Fibroblast of skin of left biceps (primary cell): ENCODE measurements around the gene ADAMTS14.

Source experiments
- DNase-seq, 2 experiments: peaks; one replicate each; pipeline ENCODE4 v3.0.0-alpha.2; 2013; ENCODE audit warnings: low read depth in 2 of 2

ADAMTS14 gene

DNA sequence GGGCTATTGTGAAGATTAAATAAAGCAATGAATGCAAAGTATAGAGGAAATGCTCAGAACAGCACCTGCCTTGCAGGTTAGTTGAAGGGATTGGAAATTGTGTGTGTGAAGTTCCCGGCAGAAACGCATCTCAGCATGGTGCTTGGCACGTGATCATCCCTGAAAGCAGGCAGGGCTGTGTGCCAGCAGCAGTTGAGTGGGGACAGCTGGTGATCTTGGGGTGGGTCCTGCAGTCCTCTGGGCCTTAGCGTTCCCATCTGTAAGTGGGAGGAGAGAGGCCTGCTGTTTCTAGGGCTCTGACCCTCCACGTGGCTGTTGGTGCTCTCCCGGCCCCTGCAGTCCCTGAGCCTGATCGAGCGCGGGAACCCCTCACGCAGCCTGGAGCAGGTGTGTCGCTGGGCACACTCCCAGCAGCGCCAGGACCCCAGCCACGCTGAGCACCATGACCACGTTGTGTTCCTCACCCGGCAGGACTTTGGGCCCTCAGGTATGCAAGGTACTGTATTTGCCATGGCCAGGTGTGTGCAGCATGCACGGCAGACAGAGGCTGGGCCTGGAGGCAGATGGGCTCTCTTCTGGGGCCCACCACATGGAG is 57.6 kb downstream of the ADAMTS14 start:
- DNase-seq: no peak

DNA sequence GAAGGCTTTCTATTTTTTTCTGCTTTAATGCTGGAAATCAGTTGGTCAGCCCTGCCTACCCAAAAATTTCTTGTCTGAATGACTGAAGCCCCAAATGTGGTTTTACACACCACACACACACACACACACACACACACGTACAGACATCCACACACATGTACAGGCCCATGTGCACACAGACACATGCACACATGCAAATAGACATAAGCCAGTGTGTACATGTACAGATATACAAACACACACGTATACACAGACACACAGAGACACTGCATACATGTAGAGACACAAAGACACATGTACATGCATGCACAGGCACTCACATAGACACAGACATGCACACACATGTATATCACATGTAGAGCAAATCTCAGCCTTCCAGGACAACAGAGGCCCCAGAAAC is 58.6 kb downstream of the ADAMTS14 start:
- DNase-seq: no peak

DNA sequence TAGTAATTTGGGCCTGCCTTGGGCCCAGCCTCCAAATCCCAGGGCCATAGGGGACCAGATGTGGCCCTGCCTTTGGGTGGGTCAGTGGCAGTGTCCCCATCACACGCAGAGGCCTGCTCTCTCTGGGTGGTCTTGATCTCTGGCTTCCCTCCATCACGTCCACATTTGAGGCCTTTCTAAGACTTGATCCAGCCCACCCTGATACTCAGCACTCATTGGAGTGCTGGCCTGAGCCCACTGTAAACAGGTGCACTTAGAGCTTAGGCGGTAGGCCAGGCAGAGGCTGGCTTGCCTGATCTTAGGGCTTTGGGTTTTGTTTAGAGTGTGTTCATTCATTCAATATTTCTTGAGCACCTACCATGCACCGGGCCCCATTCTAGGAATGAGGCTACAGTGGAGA is 60.3 kb downstream of the ADAMTS14 start:
- DNase-seq: no peak

DNA sequence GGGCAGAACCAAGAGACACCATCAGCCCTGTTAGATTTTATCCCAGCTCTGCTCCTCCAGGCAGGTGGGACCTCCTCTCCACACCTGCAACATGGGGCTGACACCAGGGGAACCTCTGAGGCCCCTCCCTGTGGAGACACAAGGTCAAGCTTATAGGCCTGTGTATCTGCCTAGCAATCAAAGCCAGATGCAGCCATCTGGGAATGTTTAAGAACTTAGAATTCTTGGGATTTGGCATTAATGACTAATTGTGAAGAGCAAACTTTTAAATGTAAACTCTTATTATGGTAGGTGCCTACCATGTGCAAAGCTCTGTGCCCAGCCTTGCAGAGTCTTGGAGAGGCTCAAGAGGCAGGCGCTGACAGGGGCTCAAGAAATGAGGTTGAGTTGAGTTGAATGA is 60.7 kb downstream of the ADAMTS14 start:
- peak in 1 of 2 experiments; percentile 10 for DNase-seq

DNA sequence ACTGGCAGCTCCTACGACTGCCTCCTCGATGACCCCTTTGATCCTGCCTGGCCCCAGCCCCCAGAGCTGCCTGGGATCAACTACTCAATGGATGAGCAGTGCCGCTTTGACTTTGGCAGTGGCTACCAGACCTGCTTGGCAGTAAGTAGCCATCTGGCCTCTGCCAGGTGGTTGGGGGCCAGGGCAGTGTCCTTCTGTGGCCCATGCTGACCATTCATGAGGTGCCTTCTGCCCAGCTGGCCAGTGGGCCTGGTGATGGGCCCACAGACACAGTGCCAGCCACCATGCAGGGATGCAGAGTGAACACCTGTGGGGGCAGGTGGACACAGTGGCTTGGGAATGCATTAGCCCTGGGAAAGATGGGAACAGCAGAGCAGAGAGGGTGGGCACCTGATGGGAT is 62.9 kb downstream of the ADAMTS14 start:
- DNase-seq: no peak

DNA sequence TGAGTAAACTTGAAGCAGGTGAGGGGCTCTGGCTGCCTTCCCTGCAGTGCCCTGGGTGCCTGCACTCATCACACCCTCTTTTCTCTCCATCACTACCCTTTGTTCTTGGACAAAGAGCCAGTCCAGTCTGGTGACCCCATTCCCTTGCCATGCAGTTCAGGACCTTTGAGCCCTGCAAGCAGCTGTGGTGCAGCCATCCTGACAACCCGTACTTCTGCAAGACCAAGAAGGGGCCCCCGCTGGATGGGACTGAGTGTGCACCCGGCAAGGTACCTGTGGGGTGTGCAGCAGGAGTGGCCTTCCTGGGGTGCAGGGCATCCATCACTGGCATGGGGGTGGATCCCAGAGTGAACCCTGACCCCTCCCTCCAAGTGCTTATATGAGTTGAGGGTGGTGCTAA is 64.2 kb downstream of the ADAMTS14 start:
- DNase-seq: no peak

DNA sequence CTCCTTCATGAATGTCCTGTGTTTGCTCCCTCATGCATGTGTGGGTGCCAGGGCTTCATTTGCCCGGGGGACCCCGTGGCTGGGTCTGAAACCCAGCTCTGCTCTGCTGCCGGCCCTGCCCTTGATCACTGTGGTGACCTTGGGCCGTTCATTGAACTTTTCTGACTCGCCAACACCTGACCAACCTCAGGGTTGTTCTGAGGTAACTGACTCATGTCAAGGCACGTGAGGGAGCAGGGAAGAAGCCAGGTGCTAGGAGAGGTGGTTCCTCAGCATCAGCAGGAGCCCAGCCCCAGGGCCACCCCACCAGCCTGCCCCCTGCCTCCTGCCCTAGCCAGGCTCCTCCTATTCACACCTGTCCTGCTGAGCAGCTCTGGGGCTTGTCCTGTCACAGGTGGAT is 64.9 kb downstream of the ADAMTS14 start:
- DNase-seq: no peak

DNA sequence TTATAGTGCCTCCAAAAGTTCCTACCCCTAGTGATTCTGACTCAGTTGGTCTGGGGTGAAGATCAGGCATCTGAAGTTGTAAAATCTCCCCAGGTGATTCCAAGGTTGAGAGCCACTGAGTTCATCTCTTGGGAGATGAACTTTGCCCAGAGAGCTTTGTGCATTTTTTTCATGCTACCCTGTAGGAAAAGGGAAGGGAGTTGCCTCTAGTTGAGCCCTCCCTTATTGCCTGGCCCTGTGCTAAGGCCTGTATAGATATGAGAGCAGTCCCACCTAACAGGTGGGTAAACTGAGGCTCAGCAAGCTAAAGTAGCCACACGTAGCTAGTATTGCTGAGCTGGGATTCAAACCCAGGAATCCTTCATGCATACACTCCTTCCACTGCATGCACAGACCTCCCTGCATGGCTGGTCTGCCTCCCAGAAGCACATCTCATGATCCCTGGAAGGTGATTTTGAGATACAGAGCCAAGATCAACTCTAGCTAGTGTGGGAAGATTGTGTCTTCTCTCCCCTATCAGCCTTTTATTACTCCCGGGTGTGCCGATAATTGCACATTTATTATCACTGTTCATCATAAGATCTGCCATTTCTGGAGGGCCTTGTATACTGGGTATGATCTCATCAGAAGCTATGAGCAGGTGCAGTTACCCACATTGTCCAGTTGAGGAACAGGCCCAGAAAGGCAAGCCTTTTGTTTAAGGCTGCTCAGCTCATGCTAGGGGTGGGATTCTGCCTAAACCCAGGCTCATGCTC is 65.9 kb downstream of the ADAMTS14 start:
- DNase-seq: no peak

DNA sequence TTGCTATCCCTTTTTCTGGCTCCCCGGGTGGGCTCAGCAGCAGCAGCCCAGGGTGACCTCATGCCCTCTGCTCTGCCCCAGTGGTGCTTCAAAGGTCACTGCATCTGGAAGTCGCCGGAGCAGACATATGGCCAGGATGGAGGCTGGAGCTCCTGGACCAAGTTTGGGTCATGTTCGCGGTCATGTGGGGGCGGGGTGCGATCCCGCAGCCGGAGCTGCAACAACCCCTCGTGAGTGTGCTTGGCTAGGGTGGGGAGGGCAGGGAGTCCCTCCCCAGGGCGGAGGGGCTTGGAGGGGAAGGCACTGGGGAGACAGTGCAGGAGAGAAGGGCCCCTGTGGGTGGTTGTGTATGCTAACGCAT is 66.4 kb downstream of the ADAMTS14 start:
- DNase-seq: no peak

DNA sequence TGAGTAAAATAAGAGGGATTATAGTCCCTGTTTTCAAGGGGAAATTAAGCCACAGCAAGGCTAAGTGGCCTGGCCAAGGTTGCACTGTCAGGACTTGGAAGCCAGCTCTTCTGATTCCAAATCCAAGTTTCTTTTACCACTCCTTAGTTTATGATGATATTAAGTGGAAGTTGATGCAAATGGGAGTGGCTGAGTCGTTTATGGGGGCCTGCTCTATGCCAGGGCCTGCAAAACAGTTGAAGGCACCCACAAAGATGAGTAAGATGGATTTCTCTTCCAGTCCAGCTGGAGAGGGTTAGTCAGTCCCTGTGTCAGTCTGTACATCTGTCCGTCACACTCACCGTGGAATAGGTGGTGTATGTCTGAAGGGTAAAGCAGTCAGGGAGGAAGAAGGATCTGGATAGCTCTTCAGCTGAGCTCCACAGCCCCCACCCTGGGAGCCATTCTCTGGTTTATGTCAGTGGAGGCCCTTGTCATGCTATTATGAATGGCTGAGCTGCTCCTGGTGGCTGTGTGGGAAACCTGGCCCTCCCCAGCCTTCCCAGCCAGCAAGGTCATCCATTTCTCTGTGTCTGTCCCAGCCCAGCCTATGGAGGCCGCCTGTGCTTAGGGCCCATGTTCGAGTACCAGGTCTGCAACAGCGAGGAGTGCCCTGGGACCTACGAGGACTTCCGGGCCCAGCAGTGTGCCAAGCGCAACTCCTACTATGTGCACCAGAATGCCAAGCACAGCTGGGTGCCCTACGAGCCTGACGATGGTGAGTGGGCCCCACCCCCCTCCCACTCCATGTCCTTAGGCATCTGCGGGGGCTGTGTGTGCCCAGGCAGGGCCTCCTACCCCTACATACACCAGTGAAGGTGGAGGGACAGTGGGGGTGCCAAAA is 68.3 kb downstream of the ADAMTS14 start:
- DNase-seq: no peak

DNA sequence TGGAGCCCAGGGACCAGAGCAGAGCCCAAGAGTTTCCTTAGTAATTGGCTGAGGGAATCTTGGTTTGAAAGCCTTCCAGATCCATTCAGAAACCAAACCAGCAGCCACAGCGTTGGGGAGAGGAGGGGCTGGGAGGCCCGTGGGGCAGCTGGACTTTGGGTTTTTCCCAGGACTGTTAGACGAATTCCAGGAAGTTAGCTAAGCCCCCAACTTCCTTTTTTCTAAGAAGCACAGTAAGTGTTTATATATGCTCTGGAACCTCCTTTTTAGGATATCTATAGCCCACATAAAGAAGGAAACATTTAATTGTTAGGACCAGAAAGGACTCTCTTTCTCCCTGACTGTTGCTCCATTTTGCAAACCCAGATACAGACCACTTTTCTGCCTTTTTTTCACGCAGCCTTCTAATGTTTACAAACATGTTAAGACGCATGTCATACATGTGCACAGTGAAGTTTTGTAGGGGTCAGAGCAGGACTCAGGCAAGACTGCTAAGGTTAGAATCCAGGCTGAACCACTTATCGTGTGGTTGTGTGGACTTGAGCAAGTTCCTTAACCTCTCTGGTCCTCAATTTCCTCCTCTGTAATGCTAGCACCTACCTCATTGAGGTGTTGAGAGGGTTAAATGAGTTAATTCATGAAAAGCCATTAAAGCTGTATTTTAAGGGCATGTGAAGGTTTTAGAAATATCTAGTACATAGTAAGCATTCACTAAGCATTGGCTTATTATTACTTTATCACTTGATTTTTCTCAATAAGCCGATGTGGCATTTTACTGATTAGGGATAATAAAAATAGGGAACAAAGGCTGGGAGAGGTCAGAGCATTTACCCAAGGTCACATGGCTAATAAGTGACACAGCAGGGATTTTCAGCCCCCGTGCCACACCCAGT is 70.5 kb downstream of the ADAMTS14 start:
- peak; percentile 61 to 63 for DNase-seq

DNA sequence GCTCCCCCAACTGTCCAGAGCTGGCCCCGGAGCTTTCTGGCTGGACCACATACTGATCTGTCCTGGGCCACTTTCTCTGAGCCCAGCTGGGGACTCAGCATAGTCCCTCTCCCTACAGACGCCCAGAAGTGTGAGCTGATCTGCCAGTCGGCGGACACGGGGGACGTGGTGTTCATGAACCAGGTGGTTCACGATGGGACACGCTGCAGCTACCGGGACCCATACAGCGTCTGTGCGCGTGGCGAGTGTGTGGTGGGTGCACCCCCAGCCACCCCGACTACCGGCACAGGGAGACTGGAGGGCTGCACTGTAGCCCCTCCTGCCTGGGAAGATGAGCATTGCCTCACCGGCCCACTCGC is 71.1 kb downstream of the ADAMTS14 start:
- no peak for DNase-seq

DNA sequence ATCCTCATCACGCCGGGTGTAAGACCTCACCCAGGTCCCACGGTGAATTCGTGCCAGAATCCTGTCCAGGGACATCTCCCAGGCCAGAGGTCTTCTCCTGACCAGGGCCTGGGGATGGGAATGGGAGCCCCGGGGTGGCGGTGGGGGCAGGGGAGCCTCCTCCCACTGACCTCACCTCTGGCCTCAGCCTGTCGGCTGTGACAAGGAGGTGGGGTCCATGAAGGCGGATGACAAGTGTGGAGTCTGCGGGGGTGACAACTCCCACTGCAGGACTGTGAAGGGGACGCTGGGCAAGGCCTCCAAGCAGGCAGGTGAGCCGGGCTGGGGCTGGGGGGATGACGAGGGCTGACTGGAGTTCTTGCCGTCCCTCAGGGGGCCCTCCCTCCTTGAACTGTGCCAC is 71.6 kb downstream of the ADAMTS14 start:
- DNase-seq: no peak

DNA sequence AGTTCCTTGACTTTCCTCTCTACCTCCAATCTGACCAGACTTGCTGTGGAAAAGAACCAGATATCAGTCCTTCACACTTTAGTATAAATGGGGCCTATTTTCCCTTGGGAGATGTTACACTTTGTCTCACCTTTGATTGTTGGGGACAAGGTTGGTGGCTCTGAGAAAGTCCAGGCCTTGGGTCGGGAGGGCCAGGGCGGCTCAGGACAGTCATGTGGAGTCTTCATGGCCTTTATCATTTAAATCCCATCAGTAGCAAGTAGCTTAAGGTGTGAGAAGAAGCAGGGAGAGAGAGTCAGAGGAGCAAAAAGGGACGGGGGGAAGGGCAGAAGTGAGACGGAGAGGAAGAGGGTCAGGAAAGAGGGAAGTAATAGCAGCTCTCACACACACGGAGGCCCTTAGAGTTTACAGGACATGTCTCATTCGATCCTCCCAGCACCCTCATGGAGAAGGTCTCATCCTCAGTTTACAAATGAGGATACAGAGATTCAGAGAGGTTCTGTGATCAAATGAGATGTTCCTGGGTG is 72.4 kb downstream of the ADAMTS14 start:
- no peak for DNase-seq

DNA sequence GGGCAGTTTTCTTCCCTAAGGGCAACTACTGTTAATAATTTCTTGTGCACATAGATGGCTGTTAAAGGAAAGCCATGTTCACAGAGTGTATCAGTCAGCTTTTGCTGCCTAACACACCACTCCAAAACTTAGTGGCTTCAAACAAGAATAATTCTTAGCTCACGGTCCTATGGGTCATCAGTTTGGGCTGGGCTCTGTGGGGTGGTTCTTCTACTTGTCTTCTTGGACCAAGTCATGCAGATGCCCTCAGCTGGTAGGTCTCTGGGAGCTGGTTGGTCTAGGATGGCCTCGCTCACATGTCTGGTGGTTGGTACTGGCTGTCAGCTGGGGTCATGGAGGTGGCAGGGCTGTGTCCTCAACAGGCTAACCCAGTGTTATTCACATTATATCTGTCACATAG is 73.2 kb downstream of the ADAMTS14 start:
- no peak for DNase-seq

DNA sequence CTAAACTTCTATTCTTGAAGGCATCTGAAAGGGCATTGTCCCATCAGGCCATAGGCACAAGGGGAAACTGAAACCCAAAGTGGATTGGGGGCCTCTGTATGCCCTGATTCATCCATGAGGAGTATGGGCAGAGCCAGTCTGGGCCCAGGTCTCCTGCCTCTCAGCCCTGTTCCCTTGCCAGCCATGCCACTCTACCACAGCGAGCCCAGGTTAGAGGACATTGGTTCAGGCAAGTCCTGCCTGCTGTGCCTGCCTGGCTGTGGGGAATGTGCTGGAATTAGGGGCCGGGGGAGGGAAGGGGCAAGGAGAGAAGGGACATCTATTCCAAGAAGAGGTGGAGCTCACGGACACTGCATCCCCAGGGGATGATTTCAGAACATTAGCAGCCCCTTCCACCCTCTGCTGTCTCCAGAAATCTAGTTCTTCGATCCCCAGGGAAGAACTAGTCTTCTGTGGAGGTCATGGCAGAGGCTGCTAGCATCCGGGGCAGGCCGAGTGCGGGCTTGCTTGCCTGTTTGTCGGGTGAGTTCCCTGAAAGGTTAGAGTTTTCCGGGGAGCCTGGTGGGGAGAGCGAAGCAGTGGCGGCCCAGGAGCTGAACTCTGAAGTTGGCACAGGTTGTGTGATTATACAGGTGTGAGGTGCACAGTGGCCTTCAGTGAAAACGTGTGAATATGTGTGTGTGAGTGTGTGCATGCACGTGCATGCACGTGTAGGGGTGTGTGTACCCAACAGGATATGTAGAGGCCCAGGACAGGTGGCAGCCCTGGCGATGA is 75.1 kb downstream of the ADAMTS14 start:
- DNase-seq: no peak

DNA sequence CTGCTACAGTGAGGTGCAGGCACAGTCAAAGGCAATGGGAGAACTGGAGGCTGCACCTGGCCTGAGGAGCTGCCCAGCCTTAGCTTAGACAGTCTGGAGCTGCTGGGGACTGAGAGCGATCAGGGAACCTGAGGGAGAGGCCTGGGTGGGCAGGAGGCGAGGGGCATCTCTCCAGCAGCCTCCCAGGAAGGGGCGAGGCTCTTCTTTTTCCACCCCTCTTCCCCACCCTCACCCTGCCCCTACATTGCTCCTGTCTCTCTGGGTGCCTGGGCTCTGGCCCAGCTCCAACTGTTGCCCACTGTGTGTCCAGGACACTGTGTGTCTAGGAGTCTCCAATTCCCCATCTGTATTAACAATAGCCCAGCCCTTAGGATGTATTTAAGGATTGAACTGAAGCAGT is 76.0 kb downstream of the ADAMTS14 start:
- DNase-seq: no peak

DNA sequence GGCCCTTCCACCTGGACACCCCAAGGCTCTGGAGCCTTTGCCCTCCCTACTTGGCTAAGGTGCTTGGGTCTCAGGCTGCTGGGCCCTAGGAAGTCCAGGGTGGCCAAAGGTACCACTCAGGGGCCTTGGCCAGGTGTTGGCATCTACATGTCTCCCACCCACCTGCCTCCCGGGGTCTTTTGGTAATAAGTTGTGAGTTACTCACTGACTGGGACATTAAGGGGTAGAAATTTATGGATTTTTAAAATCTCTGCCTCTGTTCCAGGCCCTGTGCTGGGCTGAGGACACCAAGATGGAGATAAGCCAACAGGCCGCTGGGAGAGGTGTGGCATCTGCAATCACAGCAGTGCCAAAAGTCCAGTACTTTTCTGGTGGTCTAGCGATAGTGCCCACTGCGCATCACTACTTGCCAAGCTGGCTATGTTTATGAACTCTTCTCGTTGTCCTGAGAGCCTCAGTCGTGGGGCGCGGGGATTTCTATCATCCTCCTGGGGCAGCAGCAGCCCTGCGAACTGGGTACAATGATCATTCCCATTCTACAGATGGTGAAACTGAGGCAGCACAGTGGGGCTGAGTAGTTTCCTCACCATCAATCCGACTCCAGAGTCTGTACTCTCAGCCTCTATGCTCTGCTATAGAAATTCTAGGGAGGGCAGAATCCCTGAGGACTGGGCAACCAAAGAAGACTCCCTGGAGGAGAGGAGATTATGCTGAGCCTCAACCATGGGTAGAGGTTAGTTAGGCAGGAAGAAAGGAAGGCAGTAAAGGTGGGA is 76.7 kb downstream of the ADAMTS14 start:
- no peak for DNase-seq

DNA sequence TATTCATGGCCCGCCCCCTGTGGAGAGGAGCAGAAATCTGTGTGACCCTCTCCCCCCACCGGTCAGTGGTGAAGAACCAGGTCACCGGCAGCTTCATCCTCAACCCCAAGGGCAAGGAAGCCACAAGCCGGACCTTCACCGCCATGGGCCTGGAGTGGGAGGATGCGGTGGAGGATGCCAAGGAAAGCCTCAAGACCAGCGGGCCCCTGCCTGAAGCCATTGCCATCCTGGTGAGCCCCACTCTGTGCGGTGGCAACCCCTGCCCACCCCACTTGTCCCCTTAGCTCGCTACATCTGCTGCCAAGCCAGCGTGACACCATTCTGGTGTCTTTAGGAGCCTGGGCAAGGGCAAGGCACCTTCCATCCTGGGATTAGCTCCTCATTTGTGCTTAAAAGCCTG is 77.5 kb downstream of the ADAMTS14 start:
- no peak for DNase-seq

DNA sequence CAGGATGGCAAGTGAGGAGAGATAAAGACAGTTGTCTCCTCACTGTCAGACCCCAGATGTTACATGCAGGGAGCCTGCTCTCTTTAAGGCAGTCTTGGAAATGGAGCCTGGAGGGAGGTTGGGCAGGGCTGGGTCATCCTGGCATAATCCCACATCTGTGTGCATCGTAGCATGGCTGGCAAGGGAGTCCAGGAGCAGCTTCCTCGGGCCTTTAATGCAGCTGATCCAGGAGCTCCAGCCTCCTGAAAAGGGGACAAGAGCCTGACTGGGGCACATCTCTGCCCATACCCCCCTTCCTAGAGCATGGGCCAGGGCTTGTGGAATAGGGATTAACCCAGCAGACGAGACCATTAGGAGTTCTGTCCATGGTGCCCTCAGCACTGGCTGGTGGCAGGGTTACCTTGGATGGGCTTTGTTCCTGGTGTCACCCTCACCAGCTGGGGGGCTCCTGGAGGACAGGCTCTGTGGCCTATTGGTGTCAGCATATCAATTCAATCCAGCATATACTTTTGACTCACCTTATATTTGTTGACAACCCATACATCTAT is 77.9 kb downstream of the ADAMTS14 start:
- DNase-seq: no peak
